NCI-H1048 (cell line): Measurements from ENCODE around the gene THEM5.
"Not testable (repeated sequence)": the region's sequence is repeated elsewhere in the genome, so short reads cannot be mapped to it uniquely, and the experiment has no call there.

Source experiments
- DNase-seq: peaks from one replicate; lab custom pipeline; 2025; lab: John Stamatoyannopoulos, UW

THEM5 gene

DNA sequence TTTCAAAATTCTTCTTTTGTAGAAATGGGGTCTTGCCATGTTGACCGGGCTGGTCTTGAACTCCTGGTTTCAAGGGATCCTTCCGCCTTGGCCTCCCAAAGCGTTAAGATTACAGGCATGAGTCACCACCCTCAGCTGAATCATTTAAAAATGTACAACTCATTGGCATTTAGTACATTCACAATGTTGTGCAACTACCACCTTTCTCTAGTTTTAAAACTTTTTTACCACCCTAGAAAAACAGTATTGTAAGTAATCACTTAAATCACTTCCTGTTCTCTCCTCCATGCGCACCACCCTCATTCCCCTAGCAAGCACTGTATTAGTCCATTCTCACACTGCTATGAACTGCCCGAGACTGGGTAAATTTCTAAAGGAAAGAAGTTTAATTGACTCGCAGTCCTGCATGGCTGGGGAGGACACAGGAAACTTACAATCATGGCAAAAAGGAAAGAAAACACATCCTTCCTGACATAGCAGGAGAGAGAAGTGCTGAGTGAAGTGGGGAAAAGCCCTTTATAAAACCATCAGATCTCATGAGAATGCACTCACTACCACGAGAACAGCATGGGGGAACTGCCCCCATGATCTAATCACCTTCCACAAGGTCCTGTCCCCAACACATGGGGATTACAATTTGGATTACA, 14.4 kb upstream of the THEM5 start:
- DNase-seq: no peak

DNA sequence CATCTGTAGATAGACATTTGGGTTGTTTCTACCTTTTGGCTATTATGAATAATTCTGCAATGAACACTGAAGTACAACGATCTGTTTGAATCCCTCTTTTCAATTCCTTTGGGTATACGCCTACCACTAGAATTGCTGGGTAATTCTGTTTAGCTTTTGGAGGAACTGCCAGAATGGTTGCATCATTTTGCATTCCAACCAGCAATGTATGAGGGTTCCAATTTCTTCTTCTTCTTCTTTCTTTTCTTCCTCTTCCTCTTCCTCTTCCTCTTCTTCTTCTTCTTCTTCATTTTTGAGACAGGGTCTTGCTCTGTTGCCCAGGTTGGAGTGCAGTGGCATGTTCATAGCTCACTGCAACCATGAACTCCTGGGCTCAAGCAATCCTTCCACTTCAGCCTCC, 13.8 kb upstream of the THEM5 start:
- DNase-seq: no peak

DNA sequence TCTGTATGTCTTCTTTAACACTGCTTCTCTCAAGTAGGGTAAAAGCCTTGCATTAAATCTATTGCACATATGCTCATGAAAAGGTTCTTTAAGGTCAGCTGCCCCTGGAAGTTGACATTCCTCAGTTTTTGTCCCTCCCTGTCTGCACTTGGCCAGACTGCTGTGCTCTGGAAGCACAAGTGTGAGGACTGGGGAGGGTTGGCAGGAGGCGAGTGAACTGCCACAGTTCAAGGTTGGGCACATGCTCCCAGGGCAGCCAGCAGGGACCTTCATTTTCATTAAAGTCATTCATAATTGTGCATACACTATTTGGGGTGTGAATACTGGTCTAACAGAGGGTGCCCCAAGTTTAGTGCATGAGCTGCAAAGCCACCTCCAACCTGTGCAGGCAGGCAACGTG, 10.9 kb upstream of the THEM5 start:
- no peak for DNase-seq

DNA sequence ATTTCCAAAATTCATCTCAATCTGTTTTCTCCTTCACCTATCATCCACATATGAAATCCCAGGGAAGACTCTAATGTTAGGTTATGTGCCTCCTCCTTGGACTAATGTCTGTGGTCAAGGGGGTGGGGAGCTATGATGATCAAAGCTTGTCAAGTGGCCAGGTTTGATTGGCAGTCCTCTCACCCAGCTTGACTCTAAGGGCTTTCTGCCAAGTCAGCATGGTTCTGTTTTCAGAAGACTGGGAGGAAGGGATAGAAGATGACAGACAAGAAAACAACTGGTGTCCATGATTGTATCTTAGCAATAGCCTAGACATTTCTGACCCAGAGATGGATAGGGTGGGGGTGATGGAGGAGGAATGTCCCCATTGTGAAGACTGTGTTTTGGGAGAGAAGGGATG, 9.1 kb upstream of the THEM5 start:
- no peak for DNase-seq

DNA sequence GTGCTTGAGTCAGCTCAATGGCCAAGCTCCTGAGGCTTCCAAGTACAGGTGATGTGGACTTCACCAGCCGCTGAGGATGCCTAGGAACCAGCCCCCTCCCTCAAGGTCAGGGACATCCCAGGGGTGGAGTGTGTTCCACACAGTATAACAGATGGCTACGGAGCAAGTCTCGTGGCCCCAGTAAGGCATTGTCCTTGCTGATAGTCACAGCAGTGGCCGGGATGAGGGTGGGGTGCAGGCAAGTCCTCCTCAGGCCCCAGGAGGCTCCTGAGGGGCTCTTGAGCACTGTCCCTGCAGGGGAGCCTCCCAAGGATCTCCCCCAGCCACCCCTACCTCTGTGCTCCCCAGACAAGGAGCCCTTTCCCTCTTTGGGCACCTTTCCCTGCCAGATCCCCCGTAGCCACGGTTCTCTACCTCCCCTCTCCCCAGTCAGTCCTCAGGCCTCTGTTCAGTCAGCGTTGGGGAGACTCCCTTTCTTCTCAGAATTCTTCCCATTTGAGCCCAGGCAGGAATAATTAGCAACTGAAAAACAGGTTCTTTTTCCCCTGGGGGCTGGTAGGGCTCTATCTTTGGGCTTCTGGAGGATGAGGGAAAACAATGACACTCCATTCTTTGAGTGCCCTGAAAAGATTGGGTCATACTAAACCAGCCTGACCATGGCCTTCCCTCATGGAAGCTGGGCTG, 7.1 kb upstream of the THEM5 start:
- no peak for DNase-seq

DNA sequence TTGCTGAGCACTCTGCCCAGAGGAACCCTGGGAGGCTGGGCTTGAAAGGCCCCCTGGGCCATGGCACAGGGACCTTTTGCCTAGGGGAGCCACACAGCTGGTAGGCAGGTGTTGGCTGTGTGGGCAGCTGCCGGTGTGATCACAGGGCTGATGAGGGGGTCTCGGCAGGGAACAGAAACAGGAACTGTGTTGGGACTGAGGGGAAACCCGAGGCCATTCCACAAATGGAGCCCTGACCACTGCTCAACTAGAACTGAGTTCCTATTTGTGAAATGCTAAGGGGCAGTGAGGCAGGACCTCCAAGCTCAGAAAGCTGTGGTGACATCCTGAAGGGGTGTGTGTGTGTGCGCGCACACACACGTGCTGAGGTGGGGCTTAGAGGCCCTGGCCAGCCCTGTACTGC, 6.4 kb upstream of the THEM5 start:
- no peak for DNase-seq

DNA sequence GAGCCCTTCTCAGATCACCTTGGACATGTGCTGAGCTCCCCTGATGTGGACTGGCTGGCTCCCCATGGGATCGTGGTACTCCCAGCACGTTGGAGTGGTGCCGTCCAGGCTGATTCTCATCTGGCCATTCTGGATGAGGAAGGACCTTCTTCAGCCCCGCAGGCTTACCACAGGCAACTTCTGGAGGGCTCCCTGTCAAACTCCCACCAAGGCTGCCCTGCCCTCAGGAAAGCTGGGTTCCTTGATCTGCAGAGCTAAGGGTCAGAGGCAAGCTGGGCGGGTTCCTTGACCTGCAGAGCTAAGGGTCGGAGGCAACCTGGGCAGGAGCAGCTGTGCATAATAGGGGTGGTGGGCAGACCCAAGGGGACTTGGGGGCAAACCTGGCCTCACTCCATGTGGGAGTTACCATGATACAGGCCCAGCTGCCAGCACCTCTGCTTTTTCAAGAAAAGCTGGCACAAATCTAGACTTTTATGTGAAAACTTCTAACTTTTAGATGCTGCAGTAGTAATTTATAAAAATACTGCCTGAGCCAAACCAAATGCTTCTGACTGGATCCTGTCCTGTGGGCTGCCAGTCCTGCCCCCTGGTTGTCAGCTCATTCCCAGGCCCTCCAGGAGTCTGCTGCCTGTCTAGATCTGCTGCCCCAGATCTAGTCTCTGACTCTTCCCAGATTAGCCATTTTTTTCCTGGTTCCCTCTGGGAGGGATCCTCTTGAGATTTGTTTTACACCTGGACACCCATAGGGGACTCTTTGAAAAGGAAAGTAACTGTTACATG, 5.6 kb upstream of the THEM5 start:
- no peak for DNase-seq

DNA sequence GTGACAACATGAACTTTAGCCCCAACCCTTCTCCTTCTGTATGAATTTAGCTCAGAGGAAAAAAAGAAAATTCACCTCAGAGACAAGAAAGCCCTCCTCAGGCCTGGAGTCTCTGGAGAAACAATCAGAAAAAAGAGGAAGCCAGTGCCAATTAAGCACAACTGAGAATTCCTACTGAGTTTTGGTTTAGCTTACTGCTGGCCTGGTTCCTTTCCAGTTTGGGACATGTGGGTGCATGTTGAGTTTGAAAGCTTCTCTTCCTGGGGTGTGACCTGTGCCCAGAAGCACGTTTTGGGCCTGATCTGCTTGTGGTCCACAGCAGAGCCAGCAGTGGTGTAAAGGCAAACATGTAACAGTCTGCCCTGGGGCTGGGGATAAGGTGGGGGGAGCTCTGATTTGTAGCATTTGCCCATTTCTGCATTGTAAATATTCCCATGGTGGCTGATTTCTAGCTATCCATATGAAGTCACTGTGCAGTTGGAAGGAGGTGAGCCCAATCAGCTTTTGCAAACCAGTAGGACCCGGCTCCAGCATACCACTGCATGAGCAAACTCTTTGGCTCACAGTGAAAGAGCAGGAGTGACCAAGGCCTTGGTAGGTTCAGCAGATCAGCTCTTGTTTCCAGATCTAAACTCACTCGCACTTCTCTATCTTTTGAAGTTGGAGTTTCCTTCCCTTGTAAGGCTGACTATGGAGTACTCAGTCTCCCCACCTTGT, 4.7 kb upstream of the THEM5 start:
- no peak for DNase-seq

DNA sequence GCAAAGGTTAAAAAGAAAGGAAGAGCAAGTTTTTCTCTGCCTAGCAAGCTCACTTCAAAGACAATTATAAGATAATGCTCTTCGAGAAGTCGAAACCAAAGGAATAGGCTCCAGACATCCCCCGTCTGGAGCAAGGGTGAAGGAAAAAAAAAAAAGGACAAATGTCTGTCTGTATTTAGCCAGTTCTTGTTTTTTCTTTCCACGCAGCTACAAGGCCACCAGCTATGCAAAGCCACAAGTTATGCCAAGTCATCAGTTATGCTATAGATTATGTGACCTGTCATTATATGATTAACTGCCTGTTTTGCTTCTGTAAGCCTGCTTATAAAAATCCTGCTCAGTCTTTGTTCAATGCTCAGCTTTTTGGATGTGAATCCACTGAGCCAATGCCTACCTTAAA, 2.4 kb upstream of the THEM5 start:
- DNase-seq: no peak

DNA sequence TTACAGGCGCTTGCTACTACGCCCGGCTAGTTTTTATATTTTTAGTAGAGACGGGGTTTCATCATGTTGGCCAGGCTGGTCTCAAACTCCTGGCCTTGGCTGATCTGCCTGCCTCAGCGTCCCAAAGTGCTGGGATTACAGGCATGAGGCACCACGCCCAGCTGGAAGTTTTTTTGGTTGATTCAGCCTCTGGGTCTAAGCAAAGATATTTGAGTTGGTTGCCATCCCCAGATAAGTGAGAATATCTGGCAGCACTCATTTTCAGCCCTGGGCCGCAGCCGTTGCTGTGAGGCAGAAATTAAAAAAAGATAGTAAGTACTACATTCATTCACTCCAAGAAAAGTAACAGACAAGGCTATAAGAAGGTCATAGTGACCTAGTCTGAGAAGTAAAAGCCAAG, 2.0 kb upstream of the THEM5 start:
- not testable (repeated sequence) for DNase-seq

DNA sequence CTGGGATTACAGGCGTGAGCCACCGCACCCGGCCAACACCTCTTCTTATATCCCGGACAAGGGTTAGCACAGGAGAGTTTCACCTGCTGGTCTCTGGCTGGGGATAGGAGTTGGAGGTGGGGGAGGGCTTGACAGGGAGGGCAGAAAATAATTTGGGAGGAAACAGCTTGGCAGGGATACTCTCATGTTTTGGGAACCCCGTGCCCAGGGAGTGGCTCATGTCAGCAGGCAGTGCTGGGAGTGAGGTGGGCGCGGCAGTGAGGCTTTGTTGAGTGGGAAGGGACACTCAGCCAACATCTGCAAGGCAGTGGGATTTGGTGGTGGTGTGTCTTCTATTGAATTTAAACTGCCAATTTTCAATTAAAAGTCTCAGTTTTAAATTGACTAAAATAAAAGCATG, 1.1 kb upstream of the THEM5 start:
- no peak for DNase-seq

DNA sequence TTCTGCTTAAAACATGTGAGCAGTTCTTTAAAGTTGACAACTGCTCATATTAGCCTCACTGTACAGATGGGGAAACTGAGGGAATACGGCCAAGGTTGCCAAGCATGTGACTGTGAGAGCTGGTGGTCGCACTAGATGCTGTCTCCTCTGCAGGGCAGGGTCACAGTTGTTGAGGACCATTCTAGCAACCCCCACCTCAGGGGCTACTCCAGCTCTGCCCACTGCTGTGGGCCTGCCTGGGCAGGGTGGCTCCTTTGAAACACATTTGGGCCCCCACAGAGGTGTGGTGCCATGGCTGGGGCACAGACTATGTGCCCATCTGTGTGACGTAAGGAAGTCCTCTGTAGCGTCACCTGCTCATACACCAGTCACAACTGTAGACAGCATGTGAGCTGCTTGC, 779 bp downstream of the THEM5 start:
- DNase-seq: no peak

DNA sequence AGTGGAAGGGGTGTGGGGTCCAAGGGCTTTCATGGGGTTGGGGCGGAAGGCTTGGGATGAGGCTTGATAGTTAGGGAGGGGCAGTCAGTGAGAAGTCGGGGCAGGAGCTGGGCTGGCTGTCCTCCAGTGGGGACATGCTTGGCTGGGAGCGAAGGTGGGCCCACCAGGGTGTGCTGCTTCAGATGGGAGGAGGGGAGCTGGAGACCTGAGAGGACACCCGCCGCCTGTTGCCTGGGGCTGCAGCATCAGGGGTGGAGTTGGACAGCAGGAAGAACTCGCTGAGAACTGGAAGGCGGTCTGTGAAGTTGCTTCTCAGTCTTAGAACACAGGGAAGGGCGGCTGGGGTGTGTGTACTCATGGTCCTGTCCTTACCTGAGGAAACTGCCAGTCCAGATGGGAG, 1.6 kb downstream of the THEM5 start:
- DNase-seq: no peak

DNA sequence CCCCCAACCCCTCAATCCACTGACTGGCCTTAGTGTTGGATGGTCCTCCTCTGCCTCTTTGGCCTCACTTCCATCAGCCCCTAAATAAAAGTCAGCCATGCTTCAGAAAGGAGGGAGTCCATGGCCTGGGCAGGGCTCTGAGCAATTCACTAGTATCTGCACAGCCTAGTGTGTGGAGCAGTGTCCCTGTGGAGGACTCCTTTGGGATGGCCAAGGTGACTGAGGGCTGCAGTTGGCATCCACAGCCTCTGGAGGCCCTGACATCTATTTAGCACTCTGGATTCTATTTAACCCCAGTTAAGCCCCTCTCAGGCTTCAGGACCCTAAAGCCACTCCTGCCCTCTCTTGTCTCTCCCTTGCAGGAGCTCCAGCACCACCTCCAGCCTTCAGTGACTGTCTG, 3.6 kb downstream of the THEM5 start:
- DNase-seq: no peak

DNA sequence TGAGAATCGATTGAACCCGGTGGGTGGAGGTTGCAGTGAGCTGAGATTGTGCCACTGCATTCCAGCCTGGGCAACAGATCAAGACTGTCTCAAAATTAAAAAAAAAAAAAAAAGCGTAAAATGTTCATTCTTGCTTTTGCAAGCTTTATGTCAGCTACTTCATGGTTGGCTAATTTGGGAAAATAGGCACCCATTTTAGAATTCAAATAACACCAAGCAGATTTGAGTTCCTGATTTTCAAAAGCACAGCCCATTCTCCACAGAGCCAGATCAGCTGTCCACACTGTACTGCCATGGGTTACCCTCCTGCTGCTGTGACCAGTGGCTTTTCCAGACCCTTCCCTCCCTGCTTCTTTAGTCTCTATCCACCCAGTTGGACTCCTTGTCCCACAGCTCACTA, 4.4 kb downstream of the THEM5 start:
- no peak for DNase-seq

DNA sequence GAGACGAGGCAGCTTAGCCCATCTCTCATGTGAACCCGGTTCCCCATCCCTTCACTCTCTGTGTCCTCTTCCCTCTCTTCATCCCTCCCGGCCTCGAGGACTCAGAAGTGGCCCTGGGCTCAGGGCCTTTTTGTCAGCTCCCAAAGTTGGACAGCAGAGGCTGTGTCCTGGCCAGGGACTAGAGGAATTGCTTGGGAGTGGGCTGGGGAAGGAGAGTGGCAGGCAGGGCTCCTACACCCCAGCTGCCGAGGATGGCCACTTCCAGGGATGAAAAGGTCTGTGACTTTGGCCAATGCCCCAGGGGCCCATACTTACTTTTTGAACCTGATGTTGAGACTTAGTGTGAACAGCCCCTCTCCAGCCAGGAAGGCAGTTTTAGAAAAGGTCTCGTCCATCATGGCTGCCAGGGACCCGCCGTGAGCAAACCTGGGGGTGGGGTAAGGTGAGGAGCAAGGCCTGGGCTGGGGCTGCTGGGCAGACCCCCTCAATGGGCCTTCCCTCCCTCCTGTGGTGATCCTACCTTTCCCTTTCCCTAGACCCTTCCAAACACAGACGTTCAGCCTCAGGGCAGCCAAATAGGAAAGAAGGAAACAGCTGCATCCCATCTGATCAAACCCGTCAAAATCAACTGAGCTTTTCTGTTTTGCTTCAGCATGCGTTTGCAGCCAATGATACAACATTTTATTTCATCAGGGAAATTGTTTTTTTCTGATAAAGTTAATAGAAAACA, 5.5 kb downstream of the THEM5 start:
- DNase-seq: no peak

DNA sequence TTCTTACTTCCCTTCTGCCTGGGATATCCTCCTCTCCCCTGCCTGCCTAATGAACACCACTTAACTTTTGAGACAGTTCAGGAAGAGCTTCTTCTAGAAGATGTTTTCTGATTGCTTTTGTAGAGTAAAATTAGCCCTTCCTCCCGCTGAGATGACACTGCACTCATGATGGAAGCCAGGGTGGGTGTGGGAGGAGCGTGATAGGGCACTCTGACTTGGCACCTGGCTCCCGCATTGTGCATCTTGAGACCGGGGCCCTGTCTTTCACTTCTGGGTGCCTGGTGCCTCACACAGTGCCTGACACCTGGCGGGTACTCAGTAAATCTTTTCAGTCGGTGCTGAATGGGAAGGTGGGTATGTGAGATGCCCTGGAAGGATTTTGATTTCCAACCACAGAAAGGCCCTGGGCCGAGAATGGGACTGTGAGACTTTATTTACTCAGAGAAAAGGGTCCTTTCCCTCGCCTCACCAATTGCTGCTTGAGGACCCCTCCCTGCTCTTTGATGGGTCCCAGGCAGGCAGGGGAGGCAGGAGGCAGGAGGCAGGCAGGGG, 6.8 kb downstream of the THEM5 start:
- DNase-seq: no peak

DNA sequence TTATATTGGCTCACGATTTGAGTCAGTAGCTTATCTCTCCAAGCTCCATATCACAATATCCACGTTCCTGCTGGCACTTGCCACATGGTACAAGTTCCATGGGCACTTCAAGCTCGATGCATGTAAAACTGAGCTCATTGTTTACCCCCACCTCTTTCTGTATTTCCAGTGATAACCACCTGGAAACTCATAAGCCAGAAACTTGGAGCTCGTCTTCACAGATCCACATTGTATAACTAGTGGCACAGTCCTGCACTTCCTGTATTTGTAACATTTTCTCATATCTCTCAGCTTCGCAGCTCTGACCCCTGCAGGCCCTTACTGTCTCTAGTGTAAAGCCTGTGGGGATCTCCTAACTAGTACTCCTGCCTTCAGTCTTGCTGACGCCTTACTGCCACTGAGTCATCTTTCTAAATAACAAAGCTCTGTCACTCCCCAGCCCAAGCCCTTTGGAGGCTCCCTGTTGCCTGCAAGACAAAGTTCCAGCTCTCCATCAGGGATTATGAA, 7.4 kb downstream of the THEM5 start:
- DNase-seq: no peak

DNA sequence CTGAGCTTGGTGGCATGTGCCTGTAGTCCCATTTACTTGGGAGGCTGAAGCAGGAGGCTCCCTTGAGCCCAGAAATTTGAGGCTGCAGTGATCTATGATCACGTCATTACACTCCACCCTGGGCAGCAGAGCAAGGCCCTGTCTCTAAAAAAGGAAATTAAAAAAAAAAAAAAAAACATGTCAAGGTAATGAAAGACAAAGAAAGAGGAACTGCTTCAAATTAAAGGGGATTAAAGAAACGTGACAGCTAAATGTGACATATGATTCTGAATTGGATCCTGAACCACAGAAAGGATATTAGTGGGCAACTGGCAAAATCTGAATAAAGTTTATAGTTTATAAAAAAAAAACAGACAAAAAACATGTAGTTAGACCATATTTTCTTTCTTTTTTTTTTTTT, 10.1 kb downstream of the THEM5 start:
- no peak for DNase-seq

DNA sequence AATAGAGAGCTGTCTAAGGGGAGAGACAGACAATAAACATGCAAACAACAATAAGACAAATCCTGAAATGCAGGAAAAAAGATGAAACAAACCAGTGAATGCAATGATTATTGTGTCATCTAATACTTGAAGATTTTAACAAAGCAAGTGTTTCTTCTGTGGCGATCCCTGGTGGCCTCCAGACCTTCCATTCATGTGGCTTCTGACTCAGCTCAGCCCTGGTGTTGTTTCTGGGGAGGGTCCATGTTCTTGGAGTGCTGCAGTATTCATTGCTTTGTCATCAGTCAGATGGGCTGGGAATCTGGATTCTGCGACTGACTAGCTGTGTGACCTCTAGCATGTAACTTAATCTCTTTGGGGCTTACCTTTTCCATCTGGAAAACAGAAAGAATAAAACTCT, 12.4 kb downstream of the THEM5 start:
- no peak for DNase-seq

DNA sequence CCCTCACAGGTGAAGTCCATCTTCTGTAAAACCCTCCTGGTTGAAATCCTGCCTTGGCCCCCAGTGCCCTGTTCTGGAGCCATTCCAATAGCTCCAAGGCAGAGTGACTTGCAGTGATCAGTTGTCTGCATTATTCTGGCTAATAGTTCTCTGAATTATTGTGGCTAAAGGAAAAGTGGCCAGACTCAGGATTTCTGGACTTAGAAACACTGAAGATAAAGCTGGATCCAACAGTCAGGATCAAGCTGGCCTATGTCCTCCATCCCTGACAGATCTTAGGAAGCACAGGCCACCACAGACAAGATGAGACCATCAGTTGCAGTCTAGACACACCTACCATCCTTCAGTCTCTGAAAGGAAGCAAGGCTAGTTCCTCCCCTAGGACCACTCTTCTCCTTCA, 13.1 kb downstream of the THEM5 start:
- DNase-seq: no peak
